Keratinocyte (primary cell): Measurements from ENCODE around the gene UMODL1. TPM values are rescaled to one million over a fixed set of nuclear protein-coding genes. Genes with fewer than 3 reads are reported as not detected.

ENCODE experiments used
- DNase-seq: peaks from one replicate; pipeline ENCODE4 v3.0.0-alpha.2; 2011; ENCODE audit warnings: low read depth, missing footprints, low spot score
- FAIRE-seq: peaks from 2 replicates; lab custom pipeline; 2011; peaks lifted over from hg19 to GRCh38; lab: Jason Lieb, UNC
- H2AFZ ChIP-seq: 2 replicates; pipeline ENCODE4 v1.6.0; 2012; ENCODE audit warnings: low read length, control low read depth, inconsistent platforms; ENCODE audit not compliant: control insufficient read depth
- H3K27ac ChIP-seq: 2 replicates; pipeline ENCODE4 v1.5.1; 2011; ENCODE audit warnings: low read length; ENCODE audit not compliant: control insufficient read depth, insufficient read depth
- H3K27me3 ChIP-seq: 3 replicates; pipeline ENCODE4 v1.6.0; 2011; ENCODE audit warnings: low read length; ENCODE audit not compliant: control insufficient read depth, insufficient read depth; ENCODE audit errors: extremely low read depth
- H3K36me3 ChIP-seq, 2 experiments: 2 replicates in 1 of 2; 3 replicates in 1 of 2; pipeline ENCODE4 v1.5.1; 2011; ENCODE audit warnings: low read length in 2 of 2, mild to moderate bottlenecking in 1 of 2; ENCODE audit not compliant: control insufficient read depth in 2 of 2, insufficient read depth in 2 of 2; ENCODE audit errors: extremely low read depth in 1 of 2
- H3K4me1 ChIP-seq: 3 replicates; pipeline ENCODE4 v1.5.1; 2011; ENCODE audit warnings: low read length; ENCODE audit not compliant: control insufficient read depth, insufficient read depth; ENCODE audit errors: extremely low read depth
- H3K4me2 ChIP-seq: 3 replicates; pipeline ENCODE4 v1.6.0; 2011; ENCODE audit warnings: low read depth, low read length; ENCODE audit not compliant: control insufficient read depth, insufficient read depth; ENCODE audit errors: extremely low read depth
- H3K4me3 ChIP-seq, 3 experiments: fragments of 200-600 bp in 1 of 3; sonication (generic) in 1 of 3; 2 replicates in 2 of 3; 3 replicates in 1 of 3; pipeline ENCODE4 v1.5.1; 2011 to 2016; ENCODE audit warnings: low read length in 3 of 3, mild to moderate bottlenecking in 3 of 3, control low read depth in 2 of 3, inconsistent platforms in 1 of 3, low read depth in 1 of 3, mixed read lengths in 1 of 3, mixed run types in 1 of 3, moderate library complexity in 1 of 3; ENCODE audit not compliant: control insufficient read depth in 2 of 3, insufficient read depth in 2 of 3; ENCODE audit errors: extremely low read depth in 1 of 3
- H3K79me2 ChIP-seq: 2 replicates; pipeline ENCODE4 v1.6.0; 2012; ENCODE audit warnings: low read length; ENCODE audit not compliant: control insufficient read depth, insufficient read depth
- H3K9ac ChIP-seq: 3 replicates; pipeline ENCODE4 v1.6.0; 2011; ENCODE audit warnings: low read length; ENCODE audit not compliant: control insufficient read depth, insufficient read depth; ENCODE audit errors: extremely low read depth
- H3K9me1 ChIP-seq: 3 replicates; pipeline ENCODE4 v1.6.0; 2011; ENCODE audit warnings: low read length; ENCODE audit not compliant: control insufficient read depth, insufficient read depth; ENCODE audit errors: extremely low read depth
- H3K9me3 ChIP-seq: 2 replicates; pipeline ENCODE4 v1.5.1; 2012; ENCODE audit warnings: low read depth, low read length; ENCODE audit not compliant: control insufficient read depth
- H4K20me1 ChIP-seq: 3 replicates; pipeline ENCODE4 v1.6.0; 2011; ENCODE audit warnings: low read length; ENCODE audit not compliant: control insufficient read depth, insufficient read depth; ENCODE audit errors: extremely low read depth
- EZH2 ChIP-seq: IDR thresholded peaks from one replicate; pipeline ENCODE4 v1.6.1; 2012; ENCODE audit warnings: inconsistent platforms, mild to moderate bottlenecking, low read length, moderate library complexity
- dilution Hi-C: fragments of 300-500 bp; cut with MboI; formaldehyde crosslinking; loops from one replicate; pipeline ENCODE4 v1.7.0; 2020; ENCODE audit warnings: low sequenced_read_pairs; ENCODE audit not compliant: extremely low pct_ligation_motif_present
- polyA plus RNA-seq, 5 experiments: library from polyadenylated mRNA; depleted of rRNA in 3 of 5; stranded (reverse) in 3 of 5; stranded (forward) in 1 of 5; unstranded in 1 of 5; fragments of >200 nt; gene quantifications; 1 replicate in 1 of 5; 2 replicates in 3 of 5; 3 replicates in 1 of 5; pipeline versions ENCODE4 v1.2.1 to v1.2.3, GENCODE V29; 2011 to 2012; ENCODE audit warnings: missing spikeins in 2 of 5, low read depth in 1 of 5, low replicate concordance in 1 of 5
- TF ChIP-seq, protein P1 (sequence below), 3 experiments: IDR thresholded peaks in 1 of 3; conservative IDR thresholded peaks in 1 of 3; optimal IDR thresholded peaks in 1 of 3; 2 replicates in 2 of 3; 3 replicates in 1 of 3; pipeline versions ENCODE3 to v1.5.1; 2011; ENCODE audit warnings: low read length in 3 of 3, mild to moderate bottlenecking in 3 of 3, moderate library complexity in 2 of 3, control low read depth in 1 of 3, inconsistent platforms in 1 of 3; ENCODE audit not compliant: insufficient read depth in 2 of 3; ENCODE audit errors: extremely low read depth in 1 of 3

Gene UMODL1
- polyA plus RNA-seq, 1 donor (not counting 4 experiments of a cell fraction or from before 2014, with no cell fraction given), result 0.03 TPM

DNA sequence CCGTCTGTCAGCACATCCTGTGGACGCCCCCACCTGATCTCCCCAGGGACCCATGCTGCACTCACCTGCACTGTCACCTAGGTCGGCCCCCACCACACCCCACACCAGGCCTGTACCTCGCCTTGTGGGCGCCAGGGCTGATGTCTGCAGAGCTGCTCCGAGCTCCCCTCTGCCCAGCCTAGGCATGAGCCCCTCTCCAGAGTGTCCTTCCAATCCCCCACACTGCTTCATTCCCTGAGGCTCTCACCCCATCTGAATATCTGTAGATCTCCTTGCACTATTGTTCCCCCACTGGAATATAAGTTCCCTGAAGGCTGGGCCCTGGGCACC is 12.2 kb downstream of the UMODL1 start:
- Histone ChIP-seq H2AFZ (no peak overlapping the region), H3K4me1 (peaks cover 13% of the 10 kb centered on the region), H3K27ac (no peak overlapping the region), H3K4me2 (no peak overlapping the region), H4K20me1 (no peaks in the 10 kb centered on the region), H3K4me3 (no peak overlapping the region), H3K27me3 (peaks cover 9% of the 10 kb centered on the region), H3K79me2 (no peaks in the 10 kb centered on the region), H3K9ac (no peak overlapping the region), H3K9me1 (no peaks in the 10 kb centered on the region), H3K9me3 (no peaks in the 10 kb centered on the region), H3K36me3 (no peaks in the 10 kb centered on the region)
- dilution Hi-C loops, result no loop called here
- TF ChIP-seq, protein P1, sequence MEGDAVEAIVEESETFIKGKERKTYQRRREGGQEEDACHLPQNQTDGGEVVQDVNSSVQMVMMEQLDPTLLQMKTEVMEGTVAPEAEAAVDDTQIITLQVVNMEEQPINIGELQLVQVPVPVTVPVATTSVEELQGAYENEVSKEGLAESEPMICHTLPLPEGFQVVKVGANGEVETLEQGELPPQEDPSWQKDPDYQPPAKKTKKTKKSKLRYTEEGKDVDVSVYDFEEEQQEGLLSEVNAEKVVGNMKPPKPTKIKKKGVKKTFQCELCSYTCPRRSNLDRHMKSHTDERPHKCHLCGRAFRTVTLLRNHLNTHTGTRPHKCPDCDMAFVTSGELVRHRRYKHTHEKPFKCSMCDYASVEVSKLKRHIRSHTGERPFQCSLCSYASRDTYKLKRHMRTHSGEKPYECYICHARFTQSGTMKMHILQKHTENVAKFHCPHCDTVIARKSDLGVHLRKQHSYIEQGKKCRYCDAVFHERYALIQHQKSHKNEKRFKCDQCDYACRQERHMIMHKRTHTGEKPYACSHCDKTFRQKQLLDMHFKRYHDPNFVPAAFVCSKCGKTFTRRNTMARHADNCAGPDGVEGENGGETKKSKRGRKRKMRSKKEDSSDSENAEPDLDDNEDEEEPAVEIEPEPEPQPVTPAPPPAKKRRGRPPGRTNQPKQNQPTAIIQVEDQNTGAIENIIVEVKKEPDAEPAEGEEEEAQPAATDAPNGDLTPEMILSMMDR (optimal IDR thresholded peaks at IDR 0.05 in 1 of 3, IDR thresholded peaks at IDR 0.05 in 1 of 3, conservative IDR thresholded peaks at IDR 0.05 in 1 of 3; ENCODE audit: extremely low read depth in 1 of 3, insufficient read depth in 2 of 3, low read length in 3 of 3), result no peak
- no peak for TF ChIP-seq EZH2
- FAIRE-seq (no peak), DNase-seq (no peak)

DNA sequence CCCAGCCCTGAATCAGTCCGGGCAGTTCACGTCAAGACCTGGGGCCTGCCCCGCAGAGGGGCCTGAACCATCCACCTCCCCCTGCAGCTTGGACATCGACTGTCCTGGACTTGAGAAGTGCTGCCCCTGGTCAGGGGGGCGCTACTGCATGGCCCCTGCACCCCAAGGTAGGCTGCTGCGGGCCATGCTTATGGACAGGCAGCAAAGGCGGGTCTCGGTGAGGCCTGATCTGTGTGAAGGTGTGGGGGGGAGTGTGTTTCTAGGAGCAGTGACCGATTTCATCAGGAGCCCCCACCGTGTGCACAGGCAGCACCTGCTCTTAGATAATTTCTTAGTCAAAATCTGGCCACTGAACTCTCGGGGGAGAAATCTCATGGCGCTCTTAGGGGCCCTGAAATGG is 13.0 kb downstream of the UMODL1 start:
- no peak overlapping the region for H2AFZ ChIP-seq
- H3K4me1 ChIP-seq, result peaks cover 6% of the 10 kb centered on the region
- no peaks in the 10 kb centered on the region for H4K20me1 ChIP-seq
- no peaks in the 10 kb centered on the region for H3K79me2 ChIP-seq
- no peaks in the 10 kb centered on the region for H3K9me1 ChIP-seq
- no peaks in the 10 kb centered on the region for H3K9me3 ChIP-seq
- FAIRE-seq (no peak), DNase-seq (no peak)
- H3K4me2 ChIP-seq, result no peak overlapping the region
- no peak overlapping the region for H3K27ac ChIP-seq
- dilution Hi-C loops, result no loop called here
- H3K36me3 ChIP-seq, result no peaks in the 10 kb centered on the region
- peaks cover 9% of the 10 kb centered on the region for H3K27me3 ChIP-seq
- H3K4me3 ChIP-seq, result no peak overlapping the region
- no peak overlapping the region for H3K9ac ChIP-seq
- no peak for TF ChIP-seq EZH2
- TF ChIP-seq, protein P1 (optimal IDR thresholded peaks at IDR 0.05 in 1 of 3, IDR thresholded peaks at IDR 0.05 in 1 of 3, conservative IDR thresholded peaks at IDR 0.05 in 1 of 3; ENCODE audit: extremely low read depth in 1 of 3, insufficient read depth in 2 of 3, low read length in 3 of 3), result no peak
